ENCODE measurements around the gene HOXB4.
A peak's percentile ranks its signal among the peaks of the same experiment; 100 is the strongest.

Gene HOXB4

DNA sequence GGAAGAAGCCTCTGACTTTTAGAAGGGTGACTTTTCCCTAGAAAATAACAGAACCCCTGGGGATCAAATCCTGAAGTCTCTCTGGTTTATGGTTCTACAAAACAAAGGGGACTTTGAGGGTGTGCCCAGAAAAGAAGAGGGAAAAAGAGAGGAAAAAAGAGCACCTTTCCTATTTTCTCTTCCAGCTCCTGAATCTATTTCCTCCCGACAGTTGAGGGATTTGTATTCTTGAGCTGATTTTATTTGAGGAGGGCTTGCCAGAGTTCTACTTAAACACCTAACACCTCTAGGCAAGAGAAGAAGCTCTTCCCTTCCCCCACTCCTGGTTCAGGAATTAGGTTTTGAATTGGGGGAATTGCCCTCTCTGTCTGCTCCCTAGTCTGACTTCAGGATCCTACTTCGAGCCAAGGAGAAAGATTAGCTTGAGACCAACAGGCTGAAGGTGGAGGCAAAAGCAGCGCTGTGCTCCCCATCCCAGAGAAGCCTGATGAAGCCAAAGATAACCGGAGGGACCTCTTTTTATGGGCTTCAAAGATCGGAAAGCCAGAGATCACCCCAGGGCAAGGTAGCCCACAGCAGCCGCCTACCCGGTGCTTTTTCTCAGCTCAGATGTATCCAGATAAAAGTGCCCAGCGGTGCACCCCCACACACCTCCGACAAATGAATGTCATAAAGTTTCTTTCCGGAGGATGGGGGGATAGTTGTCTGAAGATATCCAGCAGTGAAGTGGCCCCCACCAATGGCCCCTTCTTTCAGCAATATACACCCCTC lies 11.1 kb upstream of the HOXB4 start:
- no peak for DNase-seq

DNA sequence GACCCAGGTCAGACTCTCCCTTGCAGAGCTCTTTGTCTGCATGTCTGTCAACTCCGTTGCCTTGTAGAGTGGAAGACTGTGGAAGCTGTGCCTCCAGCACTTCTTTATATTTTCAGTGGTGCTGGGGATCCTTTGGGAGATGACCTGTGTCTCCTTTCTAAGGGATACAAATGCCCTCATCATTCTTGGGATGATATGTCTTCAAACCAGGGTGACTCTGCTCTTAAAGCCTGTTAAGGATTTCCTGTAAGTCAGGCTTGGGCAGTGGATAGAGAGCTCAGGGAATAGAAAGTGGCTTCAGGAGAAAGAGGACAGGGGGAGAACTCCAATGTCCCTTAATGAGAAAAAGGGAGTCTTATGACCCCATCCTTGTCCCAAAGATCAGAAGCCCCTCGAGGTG lies 10.4 kb upstream of the HOXB4 start:
- no peak for DNase-seq

DNA sequence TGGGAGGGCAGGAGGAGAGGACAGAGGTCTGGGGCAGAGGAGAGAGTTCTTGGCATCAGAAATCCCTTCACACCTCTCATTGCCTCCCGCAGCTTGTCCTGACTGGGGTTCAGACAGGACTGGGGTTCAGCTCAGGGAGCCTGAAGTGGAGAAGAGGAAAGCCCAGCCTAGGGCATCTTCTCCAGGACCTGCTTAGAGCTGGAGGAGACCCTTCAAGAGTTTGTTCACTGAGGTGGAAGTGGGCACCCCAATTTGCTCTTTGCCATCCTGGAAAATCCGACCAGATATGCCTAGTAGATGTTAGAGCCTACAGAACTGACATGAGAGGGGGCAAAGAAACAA lies 9.9 kb upstream of the HOXB4 start:
- no peak for DNase-seq

- peak in 1 of 3 donors; percentile 41 for DNase-seq
Measured at GRCh38 chr17:48587276-48588073, 9.3 kb upstream of the HOXB4 start.

DNA sequence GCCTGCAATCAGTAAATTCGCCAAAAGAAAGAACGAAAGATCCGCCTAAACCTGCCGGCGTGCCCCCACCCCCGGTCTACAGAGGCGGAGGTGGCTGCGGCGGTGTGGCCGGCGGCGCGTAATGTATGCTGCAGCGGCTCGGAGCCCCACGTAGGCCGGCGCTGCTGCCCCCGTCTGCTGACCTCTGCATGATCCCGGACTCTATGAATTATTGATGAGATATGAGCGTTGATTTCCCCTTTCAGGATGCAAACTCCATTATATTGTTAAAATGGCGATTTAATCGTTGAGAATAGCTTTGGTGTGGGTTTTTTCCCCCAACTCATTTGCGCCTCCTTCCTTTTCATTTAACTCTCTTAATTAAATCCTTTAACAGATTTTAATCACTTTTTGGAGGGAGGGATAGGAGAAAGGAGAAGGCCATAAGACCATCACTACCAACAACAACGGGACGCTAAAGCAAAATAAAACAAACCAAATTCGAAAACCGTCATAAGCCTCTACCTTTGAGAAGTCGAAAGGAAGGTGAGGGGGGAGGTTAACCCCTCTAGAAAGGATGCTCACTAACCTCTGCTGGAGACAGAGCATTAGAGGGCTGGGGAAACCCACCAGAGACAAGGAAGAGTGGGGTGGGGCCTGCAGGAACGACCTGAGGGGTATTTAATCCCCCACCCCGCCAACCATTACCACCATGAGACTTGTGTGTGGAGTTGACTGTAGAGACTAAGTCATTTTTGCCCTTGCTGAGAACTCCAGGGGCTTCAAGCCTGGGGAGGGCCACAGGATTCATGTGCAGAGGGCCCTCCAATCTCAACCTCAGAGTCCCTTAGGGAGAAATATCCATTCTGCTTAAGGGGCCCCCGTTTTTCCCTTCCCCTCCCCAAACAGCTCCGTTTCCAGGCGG lies 8.5 kb upstream of the HOXB4 start:
- DNase-seq: peak in 2 of 3 donors; percentile 53 to 55

- no peak for DNase-seq
Measured at GRCh38 chr17:48584223-48584741, 6.1 kb upstream of the HOXB4 start.

- DNase-seq: no peak
Measured at GRCh38 chr17:48583708-48584222, 5.6 kb upstream of the HOXB4 start.

DNA sequence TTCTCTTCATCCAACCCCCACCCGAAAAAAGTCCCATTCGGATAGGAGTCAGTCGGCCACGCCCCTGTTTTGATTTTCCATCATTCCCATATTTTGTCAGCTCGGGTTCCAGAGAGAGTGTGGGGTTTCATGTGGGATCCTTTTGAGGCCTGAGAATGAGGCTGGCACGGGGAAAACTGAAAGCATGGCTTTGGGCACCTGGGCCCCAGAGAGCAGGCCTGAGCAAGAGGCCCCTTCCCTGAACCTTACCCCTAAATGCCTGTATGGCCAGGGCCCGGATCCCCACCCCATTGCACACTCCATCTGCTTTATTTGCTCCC lies 4.6 kb upstream of the HOXB4 start:
- DNase-seq: no peak

DNA sequence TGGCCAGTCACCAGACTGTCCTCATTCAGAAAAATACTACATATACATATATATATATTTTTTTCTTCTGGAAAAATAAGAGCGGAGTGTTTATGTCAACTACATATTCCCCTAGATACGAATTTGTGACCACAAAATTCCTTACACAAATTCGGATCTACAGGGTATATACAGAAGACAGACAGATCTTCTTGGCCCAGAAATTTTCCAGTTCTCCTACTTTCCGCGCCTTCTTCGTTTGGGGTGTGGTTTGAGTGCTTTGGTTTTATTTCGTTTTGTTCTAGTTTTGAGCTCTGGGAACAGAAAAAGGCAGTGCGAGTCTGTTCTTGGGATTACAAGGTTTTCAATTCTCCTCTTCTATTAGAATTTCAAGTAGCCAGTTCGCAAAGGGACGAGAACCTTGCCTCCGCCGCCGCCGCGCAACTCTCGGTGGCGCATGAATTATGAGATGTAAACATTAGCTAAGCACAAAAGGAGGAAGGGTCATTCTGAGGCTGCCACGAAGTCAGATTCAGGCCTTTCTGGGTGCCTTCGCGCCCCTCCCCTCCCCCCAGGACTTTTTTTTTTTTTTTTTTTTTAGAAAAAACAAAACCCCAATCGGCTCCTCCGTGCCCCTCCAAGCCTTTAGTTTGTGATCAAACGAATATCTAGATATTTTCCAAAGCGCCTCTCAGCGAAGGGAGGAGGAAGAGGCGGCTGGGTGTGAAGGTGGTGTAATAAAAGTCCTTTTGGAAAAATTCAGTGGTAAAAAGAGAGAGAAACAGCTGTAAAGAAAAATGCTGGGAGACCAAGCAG lies 1.8 kb upstream of the HOXB4 start:
- DNase-seq: no peak

GRCh38 chr17:48579471-48579759 lies 1.3 kb upstream of the HOXB4 start:
- DNase-seq: no peak

DNA sequence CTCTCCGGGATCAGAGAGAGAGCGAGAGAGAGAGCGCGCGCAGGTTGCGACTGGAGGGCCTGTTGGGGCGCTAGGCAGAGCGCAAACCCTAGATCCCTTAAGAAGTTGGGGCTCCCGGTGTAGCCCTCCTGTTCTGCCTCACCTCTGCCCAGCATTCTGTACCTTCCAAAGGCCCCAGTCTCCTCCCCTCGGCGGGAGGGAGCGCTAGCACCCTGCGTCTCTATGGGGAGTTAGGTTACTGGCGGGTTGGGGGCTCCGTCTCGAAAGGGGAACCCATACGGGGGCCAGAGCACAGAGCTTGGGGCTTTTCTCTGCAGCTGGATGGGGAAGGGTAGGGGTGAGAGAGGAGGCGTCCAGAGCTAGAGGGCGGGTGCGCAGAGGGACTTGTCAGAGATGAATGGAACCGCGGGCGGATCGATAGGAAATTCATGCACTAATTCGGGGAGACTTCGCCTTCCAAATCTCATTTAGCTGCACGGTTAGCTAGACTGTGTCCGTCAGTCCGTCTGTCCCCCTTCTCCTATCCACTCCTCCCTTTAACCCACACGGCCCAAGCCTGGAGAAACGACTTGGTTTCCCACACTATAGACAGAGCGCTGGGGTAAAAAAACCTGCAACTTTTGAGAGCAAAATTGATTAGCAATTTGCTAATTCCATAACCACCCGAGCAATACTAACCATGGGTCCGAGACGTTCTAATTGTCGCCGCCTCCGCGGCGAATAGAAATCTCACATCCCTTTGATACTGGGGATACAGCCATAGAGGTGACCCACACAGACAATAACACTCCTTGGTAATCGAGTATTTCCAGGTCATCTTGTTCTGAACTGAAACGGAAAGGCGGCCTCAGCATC lies 693 bp upstream of the HOXB4 start:
- DNase-seq: no peak

DNA sequence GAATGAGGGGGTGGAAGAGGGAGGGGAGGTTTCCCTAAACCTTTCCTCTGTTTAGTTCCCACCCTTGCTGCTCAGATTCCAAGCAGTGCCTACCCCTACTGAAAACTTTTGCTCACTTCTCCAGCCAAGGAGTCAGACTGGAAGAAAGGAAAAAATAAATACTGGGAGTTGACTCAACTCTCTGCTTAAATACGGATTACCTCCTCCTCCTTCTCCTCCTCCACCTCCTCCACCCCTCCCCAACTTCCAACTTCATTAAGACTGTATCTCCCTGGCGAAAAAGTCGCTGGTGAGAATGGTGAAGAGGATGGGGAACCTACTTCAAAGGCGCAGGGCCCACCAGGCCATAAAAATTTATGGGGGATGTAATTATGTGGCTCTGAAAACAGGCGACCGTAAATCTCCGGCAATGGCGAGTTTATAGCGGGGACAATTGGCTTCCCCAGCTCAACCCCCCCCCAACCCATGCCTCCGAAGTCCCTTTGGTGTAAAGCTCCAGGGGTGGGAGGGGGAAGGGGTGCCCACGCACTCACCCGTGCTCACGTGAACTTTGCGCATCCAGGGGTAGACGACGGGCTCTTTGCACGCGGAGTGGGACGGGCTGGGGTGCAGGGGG lies 712 bp downstream of the HOXB4 start:
- no peak for DNase-seq

DNA sequence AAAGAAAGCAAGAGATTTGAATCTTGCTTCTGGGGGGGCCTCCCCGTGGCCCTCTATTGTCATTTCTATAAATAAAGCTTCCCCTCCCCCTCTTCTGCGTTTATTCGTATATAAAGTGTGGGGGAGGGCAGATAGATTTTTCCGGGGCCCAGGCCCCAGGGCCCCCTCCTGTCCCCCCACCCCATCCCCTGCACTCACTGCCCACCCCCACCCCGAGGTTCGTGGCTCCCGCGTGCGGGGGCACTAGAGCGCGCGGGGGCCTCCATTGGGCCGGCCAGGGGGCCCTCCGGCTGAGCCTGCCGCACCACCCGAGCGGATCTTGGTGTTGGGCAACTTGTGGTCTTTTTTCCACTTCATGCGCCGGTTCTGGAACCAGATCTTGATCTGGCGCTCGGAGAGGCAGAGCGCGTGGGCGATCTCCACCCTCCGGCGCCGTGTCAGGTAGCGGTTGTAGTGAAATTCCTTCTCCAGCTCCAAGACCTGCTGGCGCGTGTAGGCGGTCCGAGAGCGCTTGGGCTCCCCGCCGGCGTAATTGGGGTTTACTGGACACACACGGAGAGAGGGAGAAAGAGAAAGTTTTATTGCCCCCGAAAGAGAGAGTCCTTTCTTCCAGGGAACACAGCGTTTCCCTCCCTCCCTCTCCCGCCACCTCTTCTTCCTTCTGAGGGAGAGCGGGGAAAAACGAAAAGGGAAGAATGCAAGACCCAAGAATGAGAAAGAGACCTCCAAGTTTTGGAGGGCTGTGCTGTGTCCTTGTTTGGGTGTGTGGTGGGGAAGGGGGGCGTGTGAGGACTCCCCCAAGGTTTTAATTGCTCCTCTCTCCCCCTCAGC lies 1.5 kb downstream of the HOXB4 start:
- no peak for DNase-seq

DNA sequence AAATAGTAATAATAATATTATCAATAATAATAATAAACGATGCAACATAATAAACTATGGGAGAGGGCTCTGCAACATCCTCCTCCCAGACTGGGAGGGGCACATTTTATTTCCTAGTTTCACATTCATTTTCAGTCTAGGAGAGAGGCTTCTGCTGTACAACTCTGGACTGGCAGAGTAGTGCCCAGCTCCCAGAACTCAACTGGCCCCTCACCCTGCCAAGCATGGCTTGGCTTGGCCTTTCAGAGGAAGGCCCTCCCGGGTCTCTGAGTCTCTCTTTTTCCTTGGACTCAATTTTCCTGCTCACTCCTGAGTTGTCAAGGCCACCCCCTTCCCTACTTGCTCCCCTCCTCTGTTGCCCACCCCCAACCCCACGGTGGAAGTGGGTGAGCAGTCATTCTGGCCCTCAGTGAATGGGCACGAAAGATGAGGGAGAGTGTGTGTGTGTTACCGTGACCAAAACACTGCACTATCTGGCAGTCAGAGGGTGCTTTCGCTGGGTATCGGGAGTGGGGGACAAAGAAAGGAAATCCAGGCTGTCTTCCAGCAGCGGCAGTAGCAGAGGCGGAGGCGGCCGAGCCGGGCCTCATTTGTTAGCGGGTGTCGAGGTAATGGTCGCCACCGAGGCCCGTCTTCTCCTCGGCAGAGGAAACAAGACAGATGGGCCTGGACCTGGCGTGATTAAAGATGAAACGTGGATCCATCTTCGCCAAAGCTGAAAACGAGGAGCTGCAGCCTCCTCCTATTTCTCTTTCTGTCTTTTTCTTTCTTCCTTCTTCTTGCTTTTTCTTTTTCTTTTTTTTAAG lies 2.3 kb downstream of the HOXB4 start:
- no peak for DNase-seq

DNA sequence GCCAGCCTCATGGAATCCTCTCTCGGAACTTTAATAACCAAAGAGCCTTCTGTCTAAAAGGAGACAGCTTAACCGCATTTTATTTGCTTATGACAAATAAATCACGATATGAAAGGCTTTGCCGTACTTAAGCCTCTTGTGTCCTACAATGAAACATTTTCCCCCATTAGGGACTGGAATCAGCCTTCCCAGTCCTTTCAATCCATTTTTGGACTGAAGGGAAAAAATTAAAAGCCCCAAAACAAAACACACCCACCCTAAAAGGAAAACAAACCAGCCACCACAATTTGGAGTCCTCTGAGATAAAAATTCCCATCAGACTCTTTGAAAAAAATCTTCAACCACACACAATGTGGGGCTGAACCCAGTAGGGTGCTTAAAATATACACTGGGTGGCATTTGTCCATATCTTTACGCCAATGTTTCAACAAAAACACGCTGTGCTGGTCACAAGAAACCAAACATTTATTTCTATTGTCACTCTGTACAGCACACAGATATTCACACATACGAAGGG lies 3.0 kb downstream of the HOXB4 start:
- no peak for DNase-seq

GRCh38 chr17:48574505-48575065 lies 3.6 kb downstream of the HOXB4 start:
- no peak for DNase-seq

DNA sequence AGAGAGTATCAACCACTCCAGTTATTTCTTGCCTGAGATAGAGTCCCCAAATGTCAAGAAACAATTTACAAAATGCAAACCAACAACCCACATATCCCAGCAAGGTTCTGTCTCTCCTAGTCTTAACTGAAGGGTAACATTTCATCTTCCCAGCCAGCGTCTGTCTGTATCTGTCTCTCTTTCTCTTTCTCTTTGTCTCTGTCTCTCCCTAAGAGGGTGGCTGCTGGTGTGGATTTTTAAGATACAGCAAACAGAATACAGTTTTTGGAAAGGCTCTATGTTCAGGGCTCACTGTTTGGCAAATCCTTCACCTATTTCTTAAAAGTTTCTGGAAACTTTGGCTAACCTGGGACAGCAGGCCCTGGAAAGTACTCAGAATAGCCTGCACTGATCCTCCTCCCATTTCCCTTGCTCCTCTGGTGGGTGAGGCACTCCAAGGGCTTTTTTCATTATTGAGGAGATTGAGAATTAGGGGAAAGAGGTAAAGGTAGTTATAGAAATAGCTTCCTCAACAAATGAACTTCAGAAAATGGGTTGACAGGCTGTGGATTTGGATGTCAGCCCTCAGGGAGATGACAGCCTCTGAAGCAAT lies 6.2 kb downstream of the HOXB4 start:
- DNase-seq: no peak

Measured in suppressor macrophage treated with lipopolysaccharide for 1 hour (primary cell).